ENCODE data around the gene RAC3.

DNA sequence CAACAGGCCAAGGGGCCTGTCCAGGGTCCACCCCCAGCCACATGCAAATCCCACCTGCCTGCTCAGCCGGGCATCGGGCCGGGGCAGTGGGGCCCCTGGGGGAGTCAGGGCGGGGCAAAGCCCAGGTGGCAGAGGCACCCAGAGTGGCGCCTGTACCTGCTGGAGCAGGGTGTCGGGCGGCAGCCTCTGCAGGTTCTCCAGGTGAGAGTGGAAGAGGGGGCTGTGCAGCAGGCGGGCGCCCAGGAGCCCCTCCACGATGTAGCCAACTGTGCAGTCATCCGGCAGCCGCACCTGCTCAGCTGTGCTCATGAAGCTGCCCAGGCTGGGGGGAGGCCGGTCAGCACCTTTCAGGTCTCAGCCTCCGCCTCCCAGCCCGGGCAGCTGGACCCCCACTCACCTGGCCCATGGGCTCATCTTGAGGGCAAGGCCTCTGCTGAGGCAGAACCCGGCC lies 18.1 kb downstream of the RAC3 start:
- TF ChIP-seq SUZ12 (IDR thresholded peaks at IDR 0.05; ENCODE audit: extremely low read depth, insufficient read depth, insufficient read length): no peak
- TF ChIP-seq YY1 (IDR thresholded peaks at IDR 0.05; ENCODE audit: insufficient read depth, insufficient read length): no peak
